Measurements from ENCODE around the gene PLPP6. TPM values are rescaled to one million over a fixed set of nuclear protein-coding genes. Genes with fewer than 3 reads are reported as not detected.

The PLPP6 gene
- total and polyA plus RNA-seq, 2 of the 8 experiments (the other 6 are each of a cell fraction or from before 2014, with no cell fraction given): 11.8 to 13.3 TPM

- TF ChIP-seq CHD7 (IDR thresholded peaks at IDR 0.05; ENCODE audit: insufficient replicate concordance, low read length) (no peak), SP4 (IDR thresholded peaks at IDR 0.05; ENCODE audit: low read length) (no peak), SP2 (IDR thresholded peaks at IDR 0.05; ENCODE audit: low read length) (no peak), JUND (IDR thresholded peaks at IDR 0.05; ENCODE audit: low read length) (no peak), CTBP2 (IDR thresholded peaks at IDR 0.05; ENCODE audit: borderline replicate concordance, insufficient read depth, insufficient read length, low read length) (no peak), MAX (IDR thresholded peaks at IDR 0.05) (no peak), POU5F1 (IDR thresholded peaks at IDR 0.05; ENCODE audit: low read depth, low read length) (no peak), PHF8 (conservative IDR thresholded peaks at IDR 0.05; ENCODE audit: low read depth, low read length) (no peak), EZH2 (IDR thresholded peaks at IDR 0.05; ENCODE audit: low read depth, low read length, severe bottlenecking) (no peak), KDM1A (IDR thresholded peaks at IDR 0.05; ENCODE audit: borderline replicate concordance, low read length) (no peak)
Measured at GRCh38 chr9:4662989-4663792, 1.1 kb downstream of the PLPP6 start (continued).

All from H1 (cell line).